Measurements from ENCODE around the gene PAK5. TPM values are rescaled to one million over a fixed set of nuclear protein-coding genes. Genes with fewer than 3 reads are reported as not detected.

PAK5 gene
- total and polyA plus RNA-seq, 2 experiments from 2014 or later = 0.57 to 1.1 TPM

GRCh38 chr20:9739991-9740390 lies 98.9 kb downstream of the PAK5 start:
- H3K27me3 ChIP-seq (ENCODE audit: insufficient read depth) = no peaks in the 10 kb centered on the region
- no peaks in the 10 kb centered on the region for H3F3A ChIP-seq (replicated peaks; ENCODE audit: low read depth)
- no peaks in the 10 kb centered on the region for H3K27me3 Mint-ChIP-seq (ENCODE audit: insufficient read depth, low read depth, poor library complexity)
- H3K4me3 Mint-ChIP-seq = no peak overlapping the region
- no peaks in the 10 kb centered on the region for H3K4me1 Mint-ChIP-seq
- no peak overlapping the region for H3K27ac ChIP-seq (ENCODE audit: low read depth)
- H3K36me3 ChIP-seq (ENCODE audit: insufficient read depth) = no peaks in the 10 kb centered on the region
- H3K9me3 Mint-ChIP-seq = peaks cover 4% of the 10 kb centered on the region; the same call in 2 of the 3 replicates
- H2AFZ ChIP-seq = no peak overlapping the region
- no peak overlapping the region for H3K4me2 ChIP-seq
- no peak overlapping the region for H3K4me3 ChIP-seq
- H3K27ac Mint-ChIP-seq = no peak overlapping the region
- DNase-seq (ENCODE audit: low spot score) (no peak), ATAC-seq (no peak)
- H4K20me1 ChIP-seq (replicated peaks; ENCODE audit: insufficient read depth) = no peaks in the 10 kb centered on the region
- H3K9me2 ChIP-seq (ENCODE audit: insufficient read depth) = no peaks in the 10 kb centered on the region
- no peak for TF ChIP-seq POLR2AphosphoS5 (IDR thresholded peaks at IDR 0.05; ENCODE audit: low read depth)
- no peak for TF ChIP-seq STAT1 (IDR thresholded peaks at IDR 0.05; ENCODE audit: unreplicated experiment)
- TF ChIP-seq ZNF462 (CRISPR knock-in tag; IDR thresholded peaks at IDR 0.05) = no peak
- TF ChIP-seq EZH2 (IDR thresholded peaks at IDR 0.05; ENCODE audit: low read depth, unreplicated experiment) = no peak
- TF ChIP-seq ZNF114 (CRISPR knock-in tag; IDR thresholded peaks at IDR 0.05) = no peak
- TF ChIP-seq ETS1 (IDR thresholded peaks at IDR 0.05) = no peak
- no peak for TF ChIP-seq REST (IDR thresholded peaks at IDR 0.05; ENCODE audit: unreplicated experiment)
- no peak for TF ChIP-seq ZNF331 (CRISPR knock-in tag; IDR thresholded peaks at IDR 0.05; ENCODE audit: low read depth)
- TF ChIP-seq CTCF (conservative IDR thresholded peaks at IDR 0.05; ENCODE audit: low read depth in 2 of 2) = no peak
- TF ChIP-seq NANOG (IDR thresholded peaks at IDR 0.05; ENCODE audit: borderline replicate concordance) = no peak
- TF ChIP-seq JUNB (IDR thresholded peaks at IDR 0.05; ENCODE audit: unreplicated experiment) = no peak
- no peak for TF ChIP-seq EZH2phosphoT487 (IDR thresholded peaks at IDR 0.05; ENCODE audit: unreplicated experiment)
- TF ChIP-seq CREB1 (CRISPR knock-in tag; IDR thresholded peaks at IDR 0.05; ENCODE audit: low read depth) = no peak
- H3K36me3 Mint-ChIP-seq (ENCODE audit: low read depth) = no peaks in the 10 kb centered on the region
- no peaks in the 10 kb centered on the region for H3K4me1 ChIP-seq (ENCODE audit: insufficient read depth)
- H3K79me2 ChIP-seq (replicated peaks; ENCODE audit: insufficient read depth) = no peaks in the 10 kb centered on the region
